Measurements from ENCODE around the gene LMNTD2.

DNA sequence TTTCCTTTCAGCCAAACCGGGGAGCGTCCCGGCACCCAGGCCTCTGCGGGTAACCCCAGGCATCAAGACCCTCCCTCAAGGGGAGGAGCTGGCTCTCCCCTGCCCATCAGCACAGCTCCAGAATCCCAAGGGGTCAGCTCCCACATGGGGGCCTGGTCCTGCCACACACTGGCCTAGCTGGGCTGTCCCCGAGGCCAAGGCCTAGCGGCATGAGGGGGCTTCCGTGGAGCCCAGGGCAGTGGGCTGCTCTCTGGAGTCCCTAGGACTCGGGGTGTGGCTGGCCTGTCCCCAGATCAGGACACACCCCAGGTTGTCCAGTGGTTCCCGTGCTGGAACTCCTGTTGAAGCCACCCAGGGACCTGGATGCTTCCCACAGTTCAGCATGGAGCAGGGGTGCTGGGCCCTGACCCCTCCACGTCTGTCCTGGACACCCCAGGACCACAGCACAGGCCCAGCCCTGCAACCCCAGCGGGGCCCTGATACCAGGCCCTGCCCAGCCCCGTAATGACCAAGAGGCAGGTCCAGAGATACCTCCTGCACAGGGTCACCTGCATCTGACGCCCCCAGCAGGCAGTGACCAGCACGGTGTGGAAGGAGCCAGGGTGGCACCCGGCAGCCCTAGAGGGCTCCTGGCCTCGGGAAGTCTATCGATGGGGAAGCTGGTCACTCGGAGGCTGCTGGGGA, 30.7 kb downstream of the LMNTD2 start:
- TF ChIP-seq, protein P1, sequence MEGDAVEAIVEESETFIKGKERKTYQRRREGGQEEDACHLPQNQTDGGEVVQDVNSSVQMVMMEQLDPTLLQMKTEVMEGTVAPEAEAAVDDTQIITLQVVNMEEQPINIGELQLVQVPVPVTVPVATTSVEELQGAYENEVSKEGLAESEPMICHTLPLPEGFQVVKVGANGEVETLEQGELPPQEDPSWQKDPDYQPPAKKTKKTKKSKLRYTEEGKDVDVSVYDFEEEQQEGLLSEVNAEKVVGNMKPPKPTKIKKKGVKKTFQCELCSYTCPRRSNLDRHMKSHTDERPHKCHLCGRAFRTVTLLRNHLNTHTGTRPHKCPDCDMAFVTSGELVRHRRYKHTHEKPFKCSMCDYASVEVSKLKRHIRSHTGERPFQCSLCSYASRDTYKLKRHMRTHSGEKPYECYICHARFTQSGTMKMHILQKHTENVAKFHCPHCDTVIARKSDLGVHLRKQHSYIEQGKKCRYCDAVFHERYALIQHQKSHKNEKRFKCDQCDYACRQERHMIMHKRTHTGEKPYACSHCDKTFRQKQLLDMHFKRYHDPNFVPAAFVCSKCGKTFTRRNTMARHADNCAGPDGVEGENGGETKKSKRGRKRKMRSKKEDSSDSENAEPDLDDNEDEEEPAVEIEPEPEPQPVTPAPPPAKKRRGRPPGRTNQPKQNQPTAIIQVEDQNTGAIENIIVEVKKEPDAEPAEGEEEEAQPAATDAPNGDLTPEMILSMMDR (IDR thresholded peaks at IDR 0.05), result no peak
- no peak for TF ChIP-seq EP300 (IDR thresholded peaks at IDR 0.05)

All from tibial nerve (tissue), 4 donors.